ENCODE measurements around the gene CDH6. TPM values are rescaled to one million over a fixed set of nuclear protein-coding genes. Genes with fewer than 3 reads are reported as not detected.

The CDH6 gene
- polyA plus RNA-seq, 1 of the 3 experiments (the other 2 are of a cell fraction), result 1.1 TPM

DNA sequence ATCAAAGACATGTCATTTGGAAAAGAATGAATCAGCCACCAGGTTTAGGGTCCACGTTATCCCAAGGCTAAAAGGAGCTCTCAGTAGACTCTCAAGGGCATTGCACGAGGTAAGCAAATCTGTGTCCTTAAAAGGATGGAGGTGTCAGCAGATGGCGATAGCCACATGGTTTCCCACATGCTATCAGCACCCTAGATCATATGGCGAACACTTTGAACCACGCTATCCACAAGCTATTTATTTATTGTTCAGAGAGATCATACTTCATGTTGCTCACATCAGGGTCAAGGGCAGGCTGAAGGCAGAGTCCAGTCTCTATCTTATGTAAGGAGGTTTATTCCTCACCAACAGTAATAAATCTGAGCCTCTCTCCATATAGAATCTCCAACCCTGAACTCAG is 43.7 kb downstream of the CDH6 start:
- H2AFZ ChIP-seq (ENCODE audit: low read depth), result no peak overlapping the region
- no peaks in the 10 kb centered on the region for H3K79me2 ChIP-seq (ENCODE audit: insufficient read depth)
- H3K27me3 ChIP-seq (ENCODE audit: insufficient read depth), result no peaks in the 10 kb centered on the region
- no peaks in the 10 kb centered on the region for H3K9me2 ChIP-seq
- H4K20me1 ChIP-seq (ENCODE audit: insufficient read depth), result no peaks in the 10 kb centered on the region
- no peaks in the 10 kb centered on the region; a peak in 1 of 4 replicates for H3K4me1 ChIP-seq (ENCODE audit: control insufficient read depth in 1 of 2, insufficient read depth in 2 of 2, low read depth in 1 of 2, low read length in 1 of 2)
- H3K4me2 ChIP-seq, result no peak overlapping the region
- H3K9me3 ChIP-seq, result no peaks in the 10 kb centered on the region
- H3K36me3 ChIP-seq (replicated peaks in 1 of 2; ENCODE audit: control insufficient read depth in 1 of 2, insufficient read depth in 2 of 2, low read length in 1 of 2), result no peaks in the 10 kb centered on the region
- H3K4me3 ChIP-seq (ENCODE audit: low read depth in 2 of 2, low read length in 1 of 2), result no peak overlapping the region
- ChIA-PET POLR2A (no interaction called here), CTCF (interaction anchor here (0.8 to 1.9 kb wide), 9 partner anchors 10 to 253 kb away, joined by 3 to 9 read pairs (median 5); no protein-coding TSS in a partner anchor)
- 46% methylated on average over 5 of the region's 5 CpGs for WGBS (ENCODE audit: low lambda C conversion rate)
- peak; percentile 49 for TF ChIP-seq GATA2 (CRISPR knock-in tag; IDR thresholded peaks at IDR 0.05)
- TF ChIP-seq, protein P1, sequence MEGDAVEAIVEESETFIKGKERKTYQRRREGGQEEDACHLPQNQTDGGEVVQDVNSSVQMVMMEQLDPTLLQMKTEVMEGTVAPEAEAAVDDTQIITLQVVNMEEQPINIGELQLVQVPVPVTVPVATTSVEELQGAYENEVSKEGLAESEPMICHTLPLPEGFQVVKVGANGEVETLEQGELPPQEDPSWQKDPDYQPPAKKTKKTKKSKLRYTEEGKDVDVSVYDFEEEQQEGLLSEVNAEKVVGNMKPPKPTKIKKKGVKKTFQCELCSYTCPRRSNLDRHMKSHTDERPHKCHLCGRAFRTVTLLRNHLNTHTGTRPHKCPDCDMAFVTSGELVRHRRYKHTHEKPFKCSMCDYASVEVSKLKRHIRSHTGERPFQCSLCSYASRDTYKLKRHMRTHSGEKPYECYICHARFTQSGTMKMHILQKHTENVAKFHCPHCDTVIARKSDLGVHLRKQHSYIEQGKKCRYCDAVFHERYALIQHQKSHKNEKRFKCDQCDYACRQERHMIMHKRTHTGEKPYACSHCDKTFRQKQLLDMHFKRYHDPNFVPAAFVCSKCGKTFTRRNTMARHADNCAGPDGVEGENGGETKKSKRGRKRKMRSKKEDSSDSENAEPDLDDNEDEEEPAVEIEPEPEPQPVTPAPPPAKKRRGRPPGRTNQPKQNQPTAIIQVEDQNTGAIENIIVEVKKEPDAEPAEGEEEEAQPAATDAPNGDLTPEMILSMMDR (IDR thresholded peaks at IDR 0.05), result peak; percentile 27; the same call in 1 of the 2 replicates
- TF ChIP-seq, protein P2, sequence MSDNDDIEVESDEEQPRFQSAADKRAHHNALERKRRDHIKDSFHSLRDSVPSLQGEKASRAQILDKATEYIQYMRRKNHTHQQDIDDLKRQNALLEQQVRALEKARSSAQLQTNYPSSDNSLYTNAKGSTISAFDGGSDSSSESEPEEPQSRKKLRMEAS (IDR thresholded peaks at IDR 0.05; ENCODE audit: low read depth), result no peak
- peak; percentile 65 for TF ChIP-seq RAD21 (IDR thresholded peaks at IDR 0.05; ENCODE audit: low read length)
- TF ChIP-seq SMC3 (IDR thresholded peaks at IDR 0.05; ENCODE audit: low read depth, low read length), result peak; percentile 37; the same call in 1 of the 2 replicates
- H3K9ac ChIP-seq, result no peak overlapping the region
- DNase-seq, result peak; percentile 16
- H3F3A ChIP-seq (replicated peaks; ENCODE audit: insufficient read depth), result no peaks in the 10 kb centered on the region
- H3K27ac ChIP-seq (ENCODE audit: low read depth in 2 of 2, low read length in 1 of 2), result no peak overlapping the region

DNA sequence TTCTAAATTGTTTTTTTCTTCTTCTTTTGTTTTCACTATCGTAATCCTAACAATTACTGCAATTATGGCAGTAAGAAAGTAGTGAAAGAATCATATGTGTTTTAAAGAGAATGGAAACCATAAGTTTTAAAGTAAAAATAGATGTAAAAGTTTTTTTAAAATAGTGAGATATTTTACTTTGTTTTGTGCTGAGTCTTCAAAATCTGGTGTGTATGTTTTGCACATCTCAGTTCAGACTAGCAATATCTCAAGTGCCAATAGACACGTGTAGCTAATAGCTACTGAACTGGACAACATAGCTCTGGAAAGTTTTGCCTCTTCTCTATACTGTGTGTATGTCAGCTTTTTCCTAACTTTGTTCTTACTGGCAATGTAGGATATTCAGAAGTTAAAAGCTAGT is 45.0 kb downstream of the CDH6 start:
- Histone ChIP-seq H3K27ac (ENCODE audit: low read depth in 2 of 2, low read length in 1 of 2) (no peak overlapping the region), H3K4me1 (ENCODE audit: control insufficient read depth in 1 of 2, insufficient read depth in 2 of 2, low read depth in 1 of 2, low read length in 1 of 2) (no peaks in the 10 kb centered on the region; a peak in 1 of 4 replicates), H3K9me3 (no peaks in the 10 kb centered on the region), H3K9ac (no peak overlapping the region), H3K4me2 (no peak overlapping the region), H3F3A (replicated peaks; ENCODE audit: insufficient read depth) (no peaks in the 10 kb centered on the region), H3K79me2 (ENCODE audit: insufficient read depth) (no peaks in the 10 kb centered on the region), H3K27me3 (ENCODE audit: insufficient read depth) (no peaks in the 10 kb centered on the region), H4K20me1 (ENCODE audit: insufficient read depth) (no peaks in the 10 kb centered on the region), H3K36me3 (replicated peaks in 1 of 2; ENCODE audit: control insufficient read depth in 1 of 2, insufficient read depth in 2 of 2, low read length in 1 of 2) (no peaks in the 10 kb centered on the region), H3K4me3 (ENCODE audit: low read depth in 2 of 2, low read length in 1 of 2) (no peak overlapping the region), H2AFZ (ENCODE audit: low read depth) (no peak overlapping the region), H3K9me2 (no peaks in the 10 kb centered on the region)
- no peak for DNase-seq
- ChIA-PET CTCF (interaction anchor here (0.8 kb wide), 1 partner anchor 32 kb away, joined by 3 read pairs; no protein-coding TSS in a partner anchor), POLR2A (no interaction called here)
- WGBS (ENCODE audit: low lambda C conversion rate), result 25% methylated on average over 2 of the region's 2 CpGs
- TF ChIP-seq ELF1 (IDR thresholded peaks at IDR 0.05) (no peak), TEAD4 (IDR thresholded peaks at IDR 0.05; ENCODE audit: borderline replicate concordance, insufficient read depth) (no peak), TAF1 (IDR thresholded peaks at IDR 0.05; ENCODE audit: borderline replicate concordance, low read depth, low read length) (no peak), SIN3A (IDR thresholded peaks at IDR 0.05; ENCODE audit: borderline replicate concordance, low read depth, low read length) (no peak), FOXJ3 (CRISPR knock-in tag; IDR thresholded peaks at IDR 0.05) (no peak), JUND (IDR thresholded peaks at IDR 0.05) (no peak), GATA2 (CRISPR knock-in tag; IDR thresholded peaks at IDR 0.05) (no peak), RCOR1 (IDR thresholded peaks at IDR 0.05; ENCODE audit: low read length) (no peak), EZH2phosphoT487 (IDR thresholded peaks at IDR 0.05; ENCODE audit: borderline replicate concordance, low read depth) (no peak), RAD21 (IDR thresholded peaks at IDR 0.05; ENCODE audit: low read length) (no peak)
- TF ChIP-seq, protein P3, sequence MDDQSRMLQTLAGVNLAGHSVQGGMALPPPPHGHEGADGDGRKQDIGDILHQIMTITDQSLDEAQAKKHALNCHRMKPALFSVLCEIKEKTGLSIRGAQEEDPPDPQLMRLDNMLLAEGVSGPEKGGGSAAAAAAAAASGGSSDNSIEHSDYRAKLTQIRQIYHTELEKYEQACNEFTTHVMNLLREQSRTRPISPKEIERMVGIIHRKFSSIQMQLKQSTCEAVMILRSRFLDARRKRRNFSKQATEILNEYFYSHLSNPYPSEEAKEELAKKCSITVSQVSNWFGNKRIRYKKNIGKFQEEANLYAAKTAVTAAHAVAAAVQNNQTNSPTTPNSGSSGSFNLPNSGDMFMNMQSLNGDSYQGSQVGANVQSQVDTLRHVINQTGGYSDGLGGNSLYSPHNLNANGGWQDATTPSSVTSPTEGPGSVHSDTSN (IDR thresholded peaks at IDR 0.05), result no peak
- TF ChIP-seq, protein P4, sequence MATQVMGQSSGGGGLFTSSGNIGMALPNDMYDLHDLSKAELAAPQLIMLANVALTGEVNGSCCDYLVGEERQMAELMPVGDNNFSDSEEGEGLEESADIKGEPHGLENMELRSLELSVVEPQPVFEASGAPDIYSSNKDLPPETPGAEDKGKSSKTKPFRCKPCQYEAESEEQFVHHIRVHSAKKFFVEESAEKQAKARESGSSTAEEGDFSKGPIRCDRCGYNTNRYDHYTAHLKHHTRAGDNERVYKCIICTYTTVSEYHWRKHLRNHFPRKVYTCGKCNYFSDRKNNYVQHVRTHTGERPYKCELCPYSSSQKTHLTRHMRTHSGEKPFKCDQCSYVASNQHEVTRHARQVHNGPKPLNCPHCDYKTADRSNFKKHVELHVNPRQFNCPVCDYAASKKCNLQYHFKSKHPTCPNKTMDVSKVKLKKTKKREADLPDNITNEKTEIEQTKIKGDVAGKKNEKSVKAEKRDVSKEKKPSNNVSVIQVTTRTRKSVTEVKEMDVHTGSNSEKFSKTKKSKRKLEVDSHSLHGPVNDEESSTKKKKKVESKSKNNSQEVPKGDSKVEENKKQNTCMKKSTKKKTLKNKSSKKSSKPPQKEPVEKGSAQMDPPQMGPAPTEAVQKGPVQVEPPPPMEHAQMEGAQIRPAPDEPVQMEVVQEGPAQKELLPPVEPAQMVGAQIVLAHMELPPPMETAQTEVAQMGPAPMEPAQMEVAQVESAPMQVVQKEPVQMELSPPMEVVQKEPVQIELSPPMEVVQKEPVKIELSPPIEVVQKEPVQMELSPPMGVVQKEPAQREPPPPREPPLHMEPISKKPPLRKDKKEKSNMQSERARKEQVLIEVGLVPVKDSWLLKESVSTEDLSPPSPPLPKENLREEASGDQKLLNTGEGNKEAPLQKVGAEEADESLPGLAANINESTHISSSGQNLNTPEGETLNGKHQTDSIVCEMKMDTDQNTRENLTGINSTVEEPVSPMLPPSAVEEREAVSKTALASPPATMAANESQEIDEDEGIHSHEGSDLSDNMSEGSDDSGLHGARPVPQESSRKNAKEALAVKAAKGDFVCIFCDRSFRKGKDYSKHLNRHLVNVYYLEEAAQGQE (IDR thresholded peaks at IDR 0.05; ENCODE audit: low read depth, low read length), result no peak
